D341Med (cell line): ENCODE data around the gene TUBA4A.
A peak's percentile ranks its signal among the peaks of the same experiment; 100 is the strongest.
"Not testable (repeated sequence)": the region's sequence is repeated elsewhere in the genome, so short reads cannot be mapped to it uniquely, and the experiment has no call there.

Source experiments
- DNase-seq: peaks from one replicate; pipeline ENCODE4 v3.0.0; 2012; ENCODE audit warnings: low spot score

The TUBA4A gene

GRCh38 chr2:219210886-219211362, 42.8 kb downstream of the TUBA4A start:
- DNase-seq = no peak

GRCh38 chr2:219210196-219210885, 43.4 kb downstream of the TUBA4A start:
- DNase-seq = no peak

- no peak for DNase-seq
Observed at GRCh38 chr2:219209236-219210195, 44.2 kb downstream of the TUBA4A start.

GRCh38 chr2:219207884-219208740, 45.6 kb downstream of the TUBA4A start:
- no peak for DNase-seq

GRCh38 chr2:219207134-219207883, 46.4 kb downstream of the TUBA4A start:
- DNase-seq = no peak

- DNase-seq = peak; percentile 98
Observed at GRCh38 chr2:219206328-219207133, 47.2 kb downstream of the TUBA4A start, which contains the start of gene ZFAND2B. Gene ZFAND2B (plus strand): TSS chr2:219206782. CDS start chr2:219206988, 206 bp downstream.

- no peak for DNase-seq
Observed at GRCh38 chr2:219205981-219206327, 47.8 kb downstream of the TUBA4A start.

GRCh38 chr2:219205165-219205538, 48.6 kb downstream of the TUBA4A start:
- no peak for DNase-seq

- no peak for DNase-seq
Observed at GRCh38 chr2:219204425-219205164, 49.1 kb downstream of the TUBA4A start.

GRCh38 chr2:219201331-219201730, 52.4 kb downstream of the TUBA4A start:
- not testable (repeated sequence) for DNase-seq

GRCh38 chr2:219200502-219201326, 53.0 kb downstream of the TUBA4A start:
- DNase-seq = not testable (repeated sequence)
